DND-41 (cell line): ENCODE results near the gene INO80.

ENCODE experiments used
- CTCF ChIP-seq: IDR thresholded peaks from 2 replicates; pipeline ENCODE4 v1.5.1; 2012; ENCODE audit warnings: borderline replicate concordance, low read length, moderate library complexity, mild to moderate bottlenecking; ENCODE audit not compliant: poor library complexity, severe bottlenecking; ENCODE audit errors: extremely low read depth
- EZH2 ChIP-seq: IDR thresholded peaks from 3 replicates; pipeline ENCODE4 v1.6.1; 2012; ENCODE audit warnings: borderline replicate concordance, low read depth, mild to moderate bottlenecking, moderate library complexity, low read length, inconsistent platforms; ENCODE audit not compliant: severe bottlenecking

GRCh38 chr15:40984406-40984805 is 131.7 kb downstream of the INO80 start:
- TF ChIP-seq CTCF: no peak
- TF ChIP-seq EZH2: no peak
